GM12865 (cell line): ENCODE results near the gene BTD.

Experiments used
- DNase-seq: peaks from one replicate; pipeline ENCODE4 v3.0.0; 2010; ENCODE audit warnings: low read depth
- H3K4me3 ChIP-seq: 2 replicates; pipeline ENCODE4 v1.5.1; 2011; ENCODE audit warnings: mild to moderate bottlenecking, low read depth, low read length, control low read depth
- CTCF ChIP-seq: IDR thresholded peaks from 2 replicates; pipeline ENCODE4 v1.5.1; 2011; ENCODE audit warnings: low read length, control low read depth, low read depth, inconsistent platforms; ENCODE audit not compliant: insufficient read depth; ENCODE audit errors: missing control alignments

BTD gene

GRCh38 chr3:15623535-15624440 lies 22.2 kb downstream of the BTD start:
- no peak for DNase-seq
- TF ChIP-seq CTCF: no peak

GRCh38 chr3:15628967-15629366 lies 27.4 kb downstream of the BTD start:
- DNase-seq: no peak
- no peak overlapping the region for H3K4me3 ChIP-seq
- TF ChIP-seq CTCF: no peak

More at GRCh38 chr3:15623535-15624440, 22.2 kb downstream of the BTD start:
- no peak overlapping the region for H3K4me3 ChIP-seq

- peak overlapping the region; percentile 49 for H3K4me3 ChIP-seq
- DNase-seq: peak; percentile 90
- TF ChIP-seq CTCF: peak; percentile 65
Measured at GRCh38 chr3:15629860-15630597, 28.5 kb downstream of the BTD start.

- peak; percentile 54 for DNase-seq
- TF ChIP-seq CTCF: no peak
- H3K4me3 ChIP-seq: peak overlapping the region; percentile 49
Measured at GRCh38 chr3:15630646-15631350, 29.3 kb downstream of the BTD start.

GRCh38 chr3:15631426-15632211 lies 30.1 kb downstream of the BTD start:
- no peak for TF ChIP-seq CTCF
- no peak overlapping the region for H3K4me3 ChIP-seq
- no peak for DNase-seq

GRCh38 chr3:15632212-15632580 lies 30.7 kb downstream of the BTD start:
- DNase-seq: no peak
- no peak for TF ChIP-seq CTCF
- no peak overlapping the region for H3K4me3 ChIP-seq
